GM19025 (cell line): ENCODE results near the gene CCNT1.
"Not testable (repeated sequence)": the region's sequence is repeated elsewhere in the genome, so short reads cannot be mapped to it uniquely, and the experiment has no call there.

Source experiments
- ATAC-seq: cut with Tn5 transposase; IDR thresholded peaks from one replicate; pipeline ENCODE4 v1.9.1; 2021; ENCODE audit warnings: mild to moderate bottlenecking, low read depth, moderate library complexity; ENCODE audit not compliant: unreplicated experiment

The CCNT1 gene

GRCh38 chr12:48716493-48717251 is at the start of gene CCNT1:
CCNT1 (minus strand) TSS chr12:48716707; CDS start chr12:48716675, 32 bp downstream.
- ATAC-seq = peak; percentile 95

DNA sequence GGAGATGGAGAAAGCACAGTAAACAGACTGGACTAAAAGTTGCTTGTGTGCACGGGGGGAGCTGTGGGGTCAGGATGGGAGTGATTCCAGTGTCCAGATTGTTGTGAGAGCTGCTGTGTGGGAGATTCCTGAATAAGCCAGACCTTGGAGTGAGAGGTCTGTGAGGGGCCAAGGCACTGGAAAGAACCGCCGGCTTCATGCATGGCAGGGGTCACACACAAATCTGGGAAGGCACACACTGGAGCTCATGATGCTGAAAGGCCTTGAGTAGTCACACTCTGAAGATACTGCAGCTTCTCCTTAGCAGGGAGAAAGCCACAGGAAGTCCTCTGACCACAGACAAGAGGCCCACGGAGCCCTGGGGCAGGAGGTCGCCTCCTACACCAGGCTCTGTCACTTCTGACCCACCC is 49.3 kb upstream of the CCNT1 start:
- no peak for ATAC-seq

DNA sequence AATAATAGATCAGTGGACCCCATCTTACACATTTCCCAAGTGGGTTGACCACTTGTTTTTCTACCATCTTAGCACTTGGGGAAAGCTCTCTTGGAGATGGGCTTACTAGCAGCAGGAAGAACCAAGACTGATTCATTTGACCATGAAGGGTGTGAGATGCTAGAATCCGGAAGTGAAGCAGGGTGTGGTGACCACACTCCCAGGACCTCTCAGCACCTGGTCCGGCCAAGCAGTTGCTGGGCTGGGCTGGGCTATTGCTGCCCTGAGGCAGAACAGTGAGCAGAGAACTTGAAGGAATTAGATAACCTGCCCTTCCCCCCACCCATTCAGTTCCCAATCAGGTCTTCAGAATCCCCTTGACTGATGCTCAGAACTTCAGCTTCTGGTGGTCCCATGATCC is 48.0 kb upstream of the CCNT1 start:
- ATAC-seq = peak; percentile 66

GRCh38 chr12:48758737-48759136 is 42.2 kb upstream of the CCNT1 start:
- no peak for ATAC-seq

GRCh38 chr12:48758186-48758585 is 41.7 kb upstream of the CCNT1 start:
- no peak for ATAC-seq

DNA sequence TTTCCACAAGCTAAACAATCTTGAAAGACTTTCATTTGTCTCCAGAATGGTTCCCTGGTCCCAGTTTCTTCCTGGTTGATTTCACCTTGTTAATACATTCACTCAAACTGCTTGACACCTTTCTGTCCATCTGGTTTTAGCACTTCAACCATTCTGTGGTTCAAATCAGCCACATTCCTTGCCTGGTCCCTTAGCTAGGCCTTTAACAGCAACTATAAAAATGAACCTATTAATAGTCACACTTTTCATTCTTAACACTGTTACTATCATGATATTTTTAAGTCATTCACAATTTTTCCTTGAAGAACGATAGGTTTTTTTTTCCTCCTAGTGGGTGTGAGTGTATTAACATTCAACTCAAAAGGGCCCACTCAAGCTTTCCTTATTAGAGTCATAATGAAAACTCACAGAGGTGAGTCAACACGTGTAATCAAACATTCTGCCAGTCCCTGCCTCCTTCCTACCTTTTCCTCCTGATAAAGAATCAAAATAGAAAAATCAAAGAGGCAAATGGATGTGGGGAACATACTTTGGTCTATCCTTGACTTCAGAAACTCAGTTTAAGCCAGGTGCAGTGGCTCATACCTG is 34.4 kb upstream of the CCNT1 start:
- no peak for ATAC-seq

GRCh38 chr12:48750215-48750614 is 33.7 kb upstream of the CCNT1 start:
- no peak for ATAC-seq

GRCh38 chr12:48744251-48745008 is 27.9 kb upstream of the CCNT1 start:
- ATAC-seq = no peak

- ATAC-seq = no peak
These were observed 23.2 kb upstream of the CCNT1 start for GRCh38 chr12:48739618-48740269.

- ATAC-seq = no peak
These were observed 19.9 kb upstream of the CCNT1 start for GRCh38 chr12:48736456-48736855.

DNA sequence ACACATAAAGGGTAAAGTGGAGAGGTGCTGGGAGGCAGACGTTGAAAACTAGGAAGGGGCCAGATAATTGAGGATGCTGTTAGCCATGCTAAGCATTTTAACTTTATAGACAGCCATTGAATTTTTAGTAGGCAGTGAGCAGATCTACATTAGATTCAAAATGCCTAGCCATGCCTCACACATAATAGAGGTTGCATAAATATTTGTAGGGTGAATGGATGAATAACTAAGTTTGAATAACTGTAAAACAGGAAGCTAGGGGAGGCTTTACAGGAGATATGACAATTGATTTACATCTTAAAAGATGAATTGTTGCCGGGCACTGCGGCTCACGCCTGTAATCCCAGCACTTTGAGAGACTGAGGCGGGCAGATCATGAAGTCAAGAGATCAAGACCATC is 12.3 kb upstream of the CCNT1 start:
- ATAC-seq = no peak

GRCh38 chr12:48720737-48721136 is 4.2 kb upstream of the CCNT1 start:
- ATAC-seq = not testable (repeated sequence)

GRCh38 chr12:48720171-48720570 is 3.7 kb upstream of the CCNT1 start:
- ATAC-seq = not testable (repeated sequence)

- not testable (repeated sequence) for ATAC-seq
These were observed 2.5 kb upstream of the CCNT1 start for GRCh38 chr12:48719002-48719401.

DNA sequence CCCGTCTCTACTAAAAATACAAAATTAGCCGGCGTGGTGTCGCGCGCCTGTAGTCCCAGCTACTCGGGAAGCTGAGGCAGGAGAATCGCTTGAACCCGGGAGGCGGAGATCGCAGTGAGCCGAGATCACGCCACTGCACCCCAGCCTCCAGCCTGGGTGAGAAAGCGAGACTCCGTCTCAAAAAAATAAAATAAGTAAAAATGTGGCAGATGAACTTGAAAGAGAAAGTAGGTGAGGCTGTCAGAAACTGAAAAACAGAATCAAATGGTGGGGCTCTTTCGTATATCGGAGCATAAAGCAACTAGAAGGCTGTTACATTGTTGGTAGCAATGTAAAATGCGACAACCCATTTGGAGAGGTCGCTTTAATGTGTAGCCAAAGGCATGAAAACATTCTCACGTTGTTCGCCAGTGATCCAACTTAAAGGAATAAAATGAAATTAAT is 767 bp upstream of the CCNT1 start:
- no peak for ATAC-seq

- ATAC-seq = peak; percentile 21
These were observed 377 bp downstream of the CCNT1 start for GRCh38 chr12:48716168-48716492.

DNA sequence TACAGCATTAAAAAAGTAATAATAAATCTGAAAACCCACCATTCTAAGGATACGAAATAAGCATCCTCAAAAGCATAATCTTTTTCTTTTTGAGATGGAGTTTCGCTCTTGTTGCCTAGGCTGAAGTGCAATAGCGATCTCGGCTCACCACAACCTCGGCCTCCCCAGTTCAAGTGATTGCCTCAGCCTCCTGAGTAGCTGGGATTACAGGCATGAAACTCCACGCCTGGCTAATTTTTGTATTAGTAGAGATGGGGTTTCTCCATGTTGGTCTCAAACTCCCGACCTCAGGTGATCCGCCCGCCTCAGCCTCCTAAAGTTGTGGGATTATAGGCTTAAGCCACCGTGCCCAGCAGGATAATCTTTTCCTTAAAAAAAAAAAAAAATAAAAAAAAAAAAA is 4.3 kb downstream of the CCNT1 start:
- no peak for ATAC-seq

DNA sequence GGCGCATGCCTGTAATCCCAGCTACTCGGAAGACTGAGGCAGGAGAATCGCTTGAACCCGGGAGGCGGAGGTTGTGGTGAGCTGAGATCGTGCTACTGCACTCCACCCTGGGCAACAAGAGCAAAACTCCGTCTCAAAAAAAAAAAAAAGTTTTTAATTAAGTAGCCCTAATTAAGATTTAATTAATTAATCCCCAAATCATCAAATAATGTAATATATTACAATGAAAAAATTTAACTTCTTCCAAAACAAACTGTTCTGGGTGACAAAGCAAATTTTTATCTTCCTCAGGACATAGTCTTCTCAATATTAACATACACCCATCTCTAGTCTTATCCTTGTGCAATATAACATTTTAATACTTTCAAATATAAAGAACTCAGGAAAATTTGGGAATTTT is 17.7 kb downstream of the CCNT1 start:
- ATAC-seq = not testable (repeated sequence)

DNA sequence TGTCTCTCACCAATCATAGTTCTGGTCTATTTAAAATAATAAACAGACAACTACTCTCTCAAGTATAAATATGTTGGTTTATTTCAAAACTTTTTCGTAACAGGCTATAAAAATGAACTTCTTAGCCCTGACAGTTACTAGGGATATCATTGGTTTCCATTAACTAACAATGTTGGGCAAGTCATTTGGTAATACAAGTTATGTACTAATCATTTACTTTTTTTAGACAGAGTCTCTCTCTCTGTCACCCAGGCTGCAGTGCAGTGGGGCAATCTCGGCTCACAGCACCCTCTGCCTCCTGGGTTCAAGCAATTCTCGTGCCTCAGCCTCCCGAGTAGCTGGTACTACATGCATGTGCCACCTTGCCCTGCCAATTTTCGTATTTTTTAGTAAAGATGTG is 19.9 kb downstream of the CCNT1 start:
- ATAC-seq = no peak

GRCh38 chr12:48695859-48696258 is 20.6 kb downstream of the CCNT1 start:
- ATAC-seq = no peak

DNA sequence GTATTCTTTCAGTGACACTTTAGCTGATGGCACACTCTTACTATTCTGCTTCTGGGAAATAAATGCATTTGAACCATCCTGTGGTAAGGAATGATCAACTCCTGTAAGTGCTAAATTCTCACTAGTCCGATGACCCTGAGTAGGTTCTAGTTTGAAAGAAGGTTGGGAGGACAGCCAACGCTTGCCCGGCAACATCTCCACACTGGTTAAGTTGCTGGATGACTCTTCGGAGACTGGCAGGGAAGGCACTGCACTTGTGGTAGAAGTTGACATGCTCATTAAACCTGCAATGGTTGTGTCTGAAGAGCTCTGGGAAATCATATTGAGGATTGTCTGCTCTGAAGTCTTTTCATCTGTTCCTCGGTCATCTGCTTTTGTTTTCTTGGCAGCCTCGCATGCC is 22.5 kb downstream of the CCNT1 start:
- no peak for ATAC-seq
